Parathyroid adenoma (tissue), 2 donors: ENCODE data around the gene NBEAL1.
A peak's percentile ranks its signal among the peaks of the same experiment; 100 is the strongest.

Source experiments
- H2AFZ ChIP-seq: fragments of 300-600 bp; sonication (generic); one replicate; pipeline ENCODE4 v1.7.0; 2017; ENCODE audit warnings: antibody characterized with exemption, mild to moderate bottlenecking
- H3K27ac ChIP-seq: fragments of 300-600 bp; sonication (generic); one replicate; pipeline ENCODE4 v1.7.0; 2017
- H3K27me3 ChIP-seq: fragments of 300-600 bp; sonication (generic); one replicate; pipeline ENCODE4 v1.7.0; 2017; ENCODE audit warnings: low read length; ENCODE audit not compliant: control insufficient read depth, insufficient read depth
- H3K36me3 ChIP-seq: fragments of 300-600 bp; sonication (generic); one replicate; pipeline ENCODE4 v1.7.0; 2017; ENCODE audit warnings: low read length; ENCODE audit not compliant: control insufficient read depth, insufficient read depth
- H3K4me1 ChIP-seq: fragments of 300-600 bp; sonication (generic); one replicate; pipeline ENCODE4 v1.7.0; 2017; ENCODE audit warnings: control low read depth
- H3K4me2 ChIP-seq: fragments of 300-600 bp; sonication (generic); one replicate; pipeline ENCODE4 v1.7.0; 2017; ENCODE audit warnings: low read length
- H3K4me3 ChIP-seq: fragments of 300-600 bp; sonication (generic); one replicate; pipeline ENCODE4 v1.7.0; 2017; ENCODE audit warnings: low read depth, low read length
- H3K79me2 ChIP-seq: fragments of 300-600 bp; sonication (generic); one replicate; pipeline ENCODE4 v1.7.0; 2017; ENCODE audit warnings: control low read depth
- H3K9ac ChIP-seq: fragments of 300-600 bp; sonication (generic); one replicate; pipeline ENCODE4 v1.7.0; 2017; ENCODE audit warnings: mild to moderate bottlenecking
- H3K9me3 ChIP-seq: fragments of 300-600 bp; sonication (generic); one replicate; pipeline ENCODE4 v1.7.0; 2017; ENCODE audit warnings: low read length; ENCODE audit not compliant: control insufficient read depth
- CTCF ChIP-seq: fragments of 300-600 bp; sonication (generic); IDR thresholded peaks from one replicate; pipeline ENCODE4 v1.7.0; 2017; ENCODE audit warnings: antibody characterized with exemption, mild to moderate bottlenecking
- donor health status: primary hyperparathyroidism.

The NBEAL1 gene

DNA sequence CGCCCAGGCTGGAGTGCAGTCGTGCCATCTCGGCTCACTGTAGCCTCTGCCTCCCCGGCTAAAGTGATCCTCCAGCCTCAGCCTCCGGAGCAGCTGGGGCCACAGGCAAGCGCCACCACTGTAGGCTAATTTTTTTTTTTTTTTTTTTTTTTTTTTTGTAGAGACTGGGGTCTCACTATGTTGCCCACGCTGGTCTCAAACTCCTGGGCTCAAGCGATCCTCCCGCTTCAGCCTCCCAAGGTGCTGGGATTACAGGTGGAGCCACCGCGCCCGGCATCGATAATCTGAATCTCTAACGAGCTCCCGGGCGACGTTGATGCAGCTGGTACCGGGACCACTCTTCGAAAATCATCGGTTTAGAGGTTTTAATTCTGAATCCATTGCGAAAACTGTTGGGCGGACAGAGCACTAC, 223.6 kb downstream of the NBEAL1 start:
- peak overlapping the region; percentile 93 for H3K4me3 ChIP-seq
- H3K27ac ChIP-seq, result peak overlapping the region; percentile 90
- H3K4me1 ChIP-seq, result no peaks in the 10 kb centered on the region
- H3K4me2 ChIP-seq, result peak overlapping the region; percentile 86
- no peaks in the 10 kb centered on the region for H3K27me3 ChIP-seq
- no peaks in the 10 kb centered on the region for H3K36me3 ChIP-seq
- peaks cover 8% of the 10 kb centered on the region for H3K79me2 ChIP-seq
- no peaks in the 10 kb centered on the region for H3K9me3 ChIP-seq
- no peak for TF ChIP-seq CTCF
- H2AFZ ChIP-seq, result peak overlapping the region; percentile 95
- H3K9ac ChIP-seq, result no peak overlapping the region

DNA sequence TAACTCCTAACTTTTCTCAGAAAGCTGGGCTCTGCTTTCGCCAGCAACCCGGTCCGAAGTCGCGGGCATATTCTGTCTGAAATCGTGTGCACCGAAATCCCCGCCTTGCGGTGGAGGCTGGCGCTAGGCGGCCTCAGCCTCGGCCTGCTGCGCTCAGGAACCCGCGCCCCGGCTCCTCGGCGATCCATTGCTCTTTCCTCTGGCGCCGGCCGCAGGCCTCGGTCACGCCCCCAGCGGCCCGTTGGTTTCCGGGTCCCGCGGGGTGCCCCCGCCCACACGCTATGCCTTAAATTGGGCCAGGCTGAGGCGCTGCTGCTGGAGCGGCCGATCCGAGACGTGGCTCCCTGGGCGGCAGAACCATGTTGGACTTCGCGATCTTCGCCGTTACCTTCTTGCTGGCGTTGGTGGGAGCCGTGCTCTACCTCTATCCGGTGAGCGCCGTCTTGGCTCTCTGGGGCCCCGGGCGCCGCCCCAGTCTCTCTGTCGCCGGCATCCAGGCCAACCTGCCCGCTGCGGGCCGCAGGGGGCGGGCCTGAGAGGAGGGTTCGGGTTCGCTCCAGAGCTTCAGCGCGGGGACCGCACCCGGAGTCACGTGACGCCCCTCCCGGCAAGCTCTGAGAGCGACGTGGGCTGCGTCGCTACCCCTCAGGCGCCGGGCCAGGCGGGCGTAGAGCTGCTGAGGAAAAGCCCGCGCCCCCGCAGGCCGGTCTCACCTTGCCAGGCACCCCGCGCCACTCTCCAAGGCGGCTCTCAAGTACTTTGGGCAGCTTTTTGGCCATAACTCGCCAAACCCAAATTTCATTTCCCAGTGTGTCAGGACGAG, 224.2 kb downstream of the NBEAL1 start, which contains the start of gene CYP20A1:
CYP20A1 (plus strand) TSS at position 315 of the 823 bp plus-strand sequence; CDS start at position 360, 45 bp downstream.
- peak within 1 kb of the TSS; percentile 90 for H3K27ac ChIP-seq
- H2AFZ ChIP-seq, result peak within 1 kb of the TSS; percentile 95
- H3K4me1 ChIP-seq, result no peaks in the 10 kb centered on the region
- H3K27me3 ChIP-seq, result no peaks in the 10 kb centered on the region
- no peaks in the 10 kb centered on the region for H3K36me3 ChIP-seq
- H3K4me3 ChIP-seq, result peak within 1 kb of the TSS; percentile 93
- peak; percentile 37 for TF ChIP-seq CTCF
- peak within 1 kb of the TSS; percentile 86 for H3K4me2 ChIP-seq
- peaks cover 8% of the 10 kb centered on the region for H3K79me2 ChIP-seq
- peak within 1 kb of the TSS; percentile 88 for H3K9ac ChIP-seq
- no peaks in the 10 kb centered on the region for H3K9me3 ChIP-seq

DNA sequence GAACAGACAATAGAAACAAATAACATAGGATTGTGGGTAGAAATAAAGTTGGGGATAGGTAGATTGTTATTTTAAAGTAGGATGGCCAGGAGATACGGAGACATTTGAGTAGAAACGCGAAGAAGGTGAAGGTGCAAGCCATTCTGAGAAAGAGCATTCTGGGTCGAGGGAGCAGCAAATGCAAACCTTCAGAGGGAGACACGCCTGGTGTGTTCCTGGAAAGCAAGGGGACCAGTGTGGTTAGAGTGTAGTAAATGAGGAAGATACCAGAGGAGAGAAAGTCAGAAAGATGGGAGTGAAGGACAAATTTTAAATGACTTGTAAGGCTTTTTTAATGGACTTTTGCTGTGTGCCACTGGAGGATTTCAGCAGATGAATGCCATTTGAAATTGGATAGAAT, 225.8 kb downstream of the NBEAL1 start:
- no peak overlapping the region for H3K27ac ChIP-seq
- no peaks in the 10 kb centered on the region for H3K27me3 ChIP-seq
- peak overlapping the region; percentile 86 for H3K4me2 ChIP-seq
- TF ChIP-seq CTCF, result no peak
- H3K9ac ChIP-seq, result no peak overlapping the region
- no peaks in the 10 kb centered on the region for H3K4me1 ChIP-seq
- no peak overlapping the region for H3K4me3 ChIP-seq
- H2AFZ ChIP-seq, result no peak overlapping the region
- peaks cover 8% of the 10 kb centered on the region for H3K79me2 ChIP-seq
- no peaks in the 10 kb centered on the region for H3K9me3 ChIP-seq
- no peaks in the 10 kb centered on the region for H3K36me3 ChIP-seq

- H3K27me3 ChIP-seq, result no peaks in the 10 kb centered on the region
- no peaks in the 10 kb centered on the region for H3K4me1 ChIP-seq
- no peaks in the 10 kb centered on the region for H3K9me3 ChIP-seq
- no peak overlapping the region for H2AFZ ChIP-seq
- H3K4me3 ChIP-seq, result no peak overlapping the region
- no peak overlapping the region for H3K4me2 ChIP-seq
- no peak overlapping the region for H3K9ac ChIP-seq
- H3K27ac ChIP-seq, result no peak overlapping the region
- no peaks in the 10 kb centered on the region for H3K36me3 ChIP-seq
- no peak for TF ChIP-seq CTCF
- H3K79me2 ChIP-seq, result peaks cover 10% of the 10 kb centered on the region
Observed at GRCh38 chr2:203242518-203242917, 227.8 kb downstream of the NBEAL1 start.
